ENCODE measurements around the gene HIGD1C. TPM values are rescaled to one million over a fixed set of nuclear protein-coding genes. Genes with fewer than 3 reads are reported as not detected.

HIGD1C gene
- total and polyA plus RNA-seq, 2 experiments from 2014 or later, result not detected

DNA sequence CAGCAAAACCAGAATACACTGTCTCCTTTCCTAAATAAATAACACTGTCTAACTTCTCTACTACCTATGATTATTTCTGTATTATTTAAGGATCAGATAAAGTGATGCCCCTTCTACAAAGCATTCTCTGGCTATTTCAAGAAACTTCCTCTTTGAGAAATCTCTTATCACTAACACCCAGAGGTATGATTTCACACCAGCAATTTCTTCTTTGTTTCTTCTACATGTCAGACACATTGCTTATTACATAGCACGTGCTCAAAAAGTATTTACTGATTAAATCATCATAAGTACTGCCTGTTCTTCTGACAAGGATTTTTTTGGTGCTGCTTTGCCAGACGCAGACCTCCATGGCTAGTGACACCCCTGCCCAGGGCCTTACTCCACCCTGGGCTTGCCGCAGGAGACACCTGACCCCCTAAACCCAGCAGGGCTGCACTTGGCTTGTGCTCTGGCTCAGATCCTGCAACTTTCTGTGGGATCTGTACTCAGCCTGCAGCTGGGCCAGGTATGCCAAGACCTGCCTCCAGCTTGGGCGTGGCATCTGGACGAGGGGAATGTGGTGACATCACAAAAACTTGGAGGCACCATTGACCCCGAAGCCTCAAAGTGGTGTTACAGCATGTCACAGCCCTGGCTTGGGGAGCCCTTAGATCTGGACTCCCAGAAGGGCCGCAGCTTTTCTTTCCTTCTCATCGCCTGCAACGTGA lies 15.4 kb upstream of the HIGD1C start:
- H3K9me3 Mint-ChIP-seq, result peaks cover 23% of the 10 kb centered on the region
- H3K36me3 Mint-ChIP-seq (ENCODE audit: low read depth), result peaks cover 15% of the 10 kb centered on the region
- Histone ChIP-seq H3K36me3 (ENCODE audit: insufficient read depth) (0 out of 2 replicates have a peak, but pooled peaks cover 3% of the 10 kb centered on the region), H3K27ac (ENCODE audit: low read depth) (no peak overlapping the region), H3K4me1 (ENCODE audit: insufficient read depth) (peaks cover 9% of the 10 kb centered on the region; the same call in 1 of the 2 replicates), H3K4me3 (no peak overlapping the region), H3K4me2 (no peak overlapping the region), H3F3A (replicated peaks; ENCODE audit: low read depth) (no peaks in the 10 kb centered on the region), H3K79me2 (replicated peaks; ENCODE audit: insufficient read depth) (no peaks in the 10 kb centered on the region), H2AFZ (no peak overlapping the region), H3K27me3 (ENCODE audit: insufficient read depth) (no peaks in the 10 kb centered on the region), H4K20me1 (replicated peaks; ENCODE audit: insufficient read depth) (no peaks in the 10 kb centered on the region), H3K9me2 (ENCODE audit: insufficient read depth) (no peaks in the 10 kb centered on the region)
- no peak overlapping the region for H3K27ac Mint-ChIP-seq
- peaks cover 6% of the 10 kb centered on the region; the same call in 2 of the 3 replicates for H3K4me1 Mint-ChIP-seq
- no peak overlapping the region for H3K4me3 Mint-ChIP-seq
- no peak for TF ChIP-seq CREB1 (CRISPR knock-in tag; IDR thresholded peaks at IDR 0.05; ENCODE audit: low read depth)
- TF ChIP-seq ZNF114 (CRISPR knock-in tag; IDR thresholded peaks at IDR 0.05), result no peak
- no peak for TF ChIP-seq EZH2 (IDR thresholded peaks at IDR 0.05; ENCODE audit: low read depth, unreplicated experiment)
- no peak for TF ChIP-seq ETS1 (IDR thresholded peaks at IDR 0.05)
- no peak for TF ChIP-seq JUNB (IDR thresholded peaks at IDR 0.05; ENCODE audit: unreplicated experiment)
- TF ChIP-seq NANOG (IDR thresholded peaks at IDR 0.05; ENCODE audit: borderline replicate concordance), result no peak
- TF ChIP-seq ZNF331 (CRISPR knock-in tag; IDR thresholded peaks at IDR 0.05; ENCODE audit: low read depth), result no peak
- TF ChIP-seq EZH2phosphoT487 (IDR thresholded peaks at IDR 0.05; ENCODE audit: unreplicated experiment), result no peak
- TF ChIP-seq STAT1 (IDR thresholded peaks at IDR 0.05; ENCODE audit: unreplicated experiment), result no peak
- TF ChIP-seq, protein P1, sequence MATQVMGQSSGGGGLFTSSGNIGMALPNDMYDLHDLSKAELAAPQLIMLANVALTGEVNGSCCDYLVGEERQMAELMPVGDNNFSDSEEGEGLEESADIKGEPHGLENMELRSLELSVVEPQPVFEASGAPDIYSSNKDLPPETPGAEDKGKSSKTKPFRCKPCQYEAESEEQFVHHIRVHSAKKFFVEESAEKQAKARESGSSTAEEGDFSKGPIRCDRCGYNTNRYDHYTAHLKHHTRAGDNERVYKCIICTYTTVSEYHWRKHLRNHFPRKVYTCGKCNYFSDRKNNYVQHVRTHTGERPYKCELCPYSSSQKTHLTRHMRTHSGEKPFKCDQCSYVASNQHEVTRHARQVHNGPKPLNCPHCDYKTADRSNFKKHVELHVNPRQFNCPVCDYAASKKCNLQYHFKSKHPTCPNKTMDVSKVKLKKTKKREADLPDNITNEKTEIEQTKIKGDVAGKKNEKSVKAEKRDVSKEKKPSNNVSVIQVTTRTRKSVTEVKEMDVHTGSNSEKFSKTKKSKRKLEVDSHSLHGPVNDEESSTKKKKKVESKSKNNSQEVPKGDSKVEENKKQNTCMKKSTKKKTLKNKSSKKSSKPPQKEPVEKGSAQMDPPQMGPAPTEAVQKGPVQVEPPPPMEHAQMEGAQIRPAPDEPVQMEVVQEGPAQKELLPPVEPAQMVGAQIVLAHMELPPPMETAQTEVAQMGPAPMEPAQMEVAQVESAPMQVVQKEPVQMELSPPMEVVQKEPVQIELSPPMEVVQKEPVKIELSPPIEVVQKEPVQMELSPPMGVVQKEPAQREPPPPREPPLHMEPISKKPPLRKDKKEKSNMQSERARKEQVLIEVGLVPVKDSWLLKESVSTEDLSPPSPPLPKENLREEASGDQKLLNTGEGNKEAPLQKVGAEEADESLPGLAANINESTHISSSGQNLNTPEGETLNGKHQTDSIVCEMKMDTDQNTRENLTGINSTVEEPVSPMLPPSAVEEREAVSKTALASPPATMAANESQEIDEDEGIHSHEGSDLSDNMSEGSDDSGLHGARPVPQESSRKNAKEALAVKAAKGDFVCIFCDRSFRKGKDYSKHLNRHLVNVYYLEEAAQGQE (IDR thresholded peaks at IDR 0.05; ENCODE audit: unreplicated experiment), result no peak
- no peak for TF ChIP-seq POLR2AphosphoS5 (IDR thresholded peaks at IDR 0.05; ENCODE audit: low read depth)
- TF ChIP-seq, protein P2, sequence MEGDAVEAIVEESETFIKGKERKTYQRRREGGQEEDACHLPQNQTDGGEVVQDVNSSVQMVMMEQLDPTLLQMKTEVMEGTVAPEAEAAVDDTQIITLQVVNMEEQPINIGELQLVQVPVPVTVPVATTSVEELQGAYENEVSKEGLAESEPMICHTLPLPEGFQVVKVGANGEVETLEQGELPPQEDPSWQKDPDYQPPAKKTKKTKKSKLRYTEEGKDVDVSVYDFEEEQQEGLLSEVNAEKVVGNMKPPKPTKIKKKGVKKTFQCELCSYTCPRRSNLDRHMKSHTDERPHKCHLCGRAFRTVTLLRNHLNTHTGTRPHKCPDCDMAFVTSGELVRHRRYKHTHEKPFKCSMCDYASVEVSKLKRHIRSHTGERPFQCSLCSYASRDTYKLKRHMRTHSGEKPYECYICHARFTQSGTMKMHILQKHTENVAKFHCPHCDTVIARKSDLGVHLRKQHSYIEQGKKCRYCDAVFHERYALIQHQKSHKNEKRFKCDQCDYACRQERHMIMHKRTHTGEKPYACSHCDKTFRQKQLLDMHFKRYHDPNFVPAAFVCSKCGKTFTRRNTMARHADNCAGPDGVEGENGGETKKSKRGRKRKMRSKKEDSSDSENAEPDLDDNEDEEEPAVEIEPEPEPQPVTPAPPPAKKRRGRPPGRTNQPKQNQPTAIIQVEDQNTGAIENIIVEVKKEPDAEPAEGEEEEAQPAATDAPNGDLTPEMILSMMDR (conservative IDR thresholded peaks at IDR 0.05; ENCODE audit: low read depth in 2 of 2), result no peak
- H3K27me3 Mint-ChIP-seq (ENCODE audit: insufficient read depth, low read depth, poor library complexity), result peaks cover 4% of the 10 kb centered on the region
- DNase-seq (ENCODE audit: low spot score), result no peak
- ATAC-seq, result no peak
